GM12875 (cell line): Measurements from ENCODE around the gene PRKAG2.

ENCODE experiments used
- H3K4me3 ChIP-seq: one replicate; pipeline ENCODE4 v1.5.1; 2011; ENCODE audit warnings: low read depth, low read length, control low read depth
- TF ChIP-seq, protein P1 (sequence below): IDR thresholded peaks from 2 replicates; pipeline ENCODE4 v1.5.1; 2011; ENCODE audit warnings: low read depth, mild to moderate bottlenecking, control low read depth, inconsistent platforms, low read length, moderate library complexity, borderline replicate concordance; ENCODE audit not compliant: insufficient read depth

The PRKAG2 gene

DNA sequence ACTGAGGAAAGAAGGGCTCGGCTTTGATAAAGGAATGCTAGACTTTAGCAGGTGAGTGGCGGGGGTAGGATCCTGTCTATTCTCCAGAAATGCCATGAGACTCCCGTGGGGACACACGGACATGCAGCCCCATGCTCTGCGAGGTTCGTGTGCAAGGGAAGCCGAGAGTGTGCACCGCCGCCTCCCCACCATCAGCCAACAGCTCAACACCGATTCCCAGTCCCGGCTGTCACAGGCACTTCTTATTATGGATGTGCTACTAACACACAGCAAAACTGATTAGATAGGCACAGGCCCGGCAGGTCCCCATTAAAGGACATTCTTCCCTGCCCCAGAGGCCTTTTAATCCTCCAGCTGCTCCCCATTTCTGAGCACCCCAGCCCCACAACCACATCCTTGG lies 154.4 kb downstream of the PRKAG2 start:
- TF ChIP-seq, protein P1, sequence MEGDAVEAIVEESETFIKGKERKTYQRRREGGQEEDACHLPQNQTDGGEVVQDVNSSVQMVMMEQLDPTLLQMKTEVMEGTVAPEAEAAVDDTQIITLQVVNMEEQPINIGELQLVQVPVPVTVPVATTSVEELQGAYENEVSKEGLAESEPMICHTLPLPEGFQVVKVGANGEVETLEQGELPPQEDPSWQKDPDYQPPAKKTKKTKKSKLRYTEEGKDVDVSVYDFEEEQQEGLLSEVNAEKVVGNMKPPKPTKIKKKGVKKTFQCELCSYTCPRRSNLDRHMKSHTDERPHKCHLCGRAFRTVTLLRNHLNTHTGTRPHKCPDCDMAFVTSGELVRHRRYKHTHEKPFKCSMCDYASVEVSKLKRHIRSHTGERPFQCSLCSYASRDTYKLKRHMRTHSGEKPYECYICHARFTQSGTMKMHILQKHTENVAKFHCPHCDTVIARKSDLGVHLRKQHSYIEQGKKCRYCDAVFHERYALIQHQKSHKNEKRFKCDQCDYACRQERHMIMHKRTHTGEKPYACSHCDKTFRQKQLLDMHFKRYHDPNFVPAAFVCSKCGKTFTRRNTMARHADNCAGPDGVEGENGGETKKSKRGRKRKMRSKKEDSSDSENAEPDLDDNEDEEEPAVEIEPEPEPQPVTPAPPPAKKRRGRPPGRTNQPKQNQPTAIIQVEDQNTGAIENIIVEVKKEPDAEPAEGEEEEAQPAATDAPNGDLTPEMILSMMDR: no peak
- no peak overlapping the region for H3K4me3 ChIP-seq

DNA sequence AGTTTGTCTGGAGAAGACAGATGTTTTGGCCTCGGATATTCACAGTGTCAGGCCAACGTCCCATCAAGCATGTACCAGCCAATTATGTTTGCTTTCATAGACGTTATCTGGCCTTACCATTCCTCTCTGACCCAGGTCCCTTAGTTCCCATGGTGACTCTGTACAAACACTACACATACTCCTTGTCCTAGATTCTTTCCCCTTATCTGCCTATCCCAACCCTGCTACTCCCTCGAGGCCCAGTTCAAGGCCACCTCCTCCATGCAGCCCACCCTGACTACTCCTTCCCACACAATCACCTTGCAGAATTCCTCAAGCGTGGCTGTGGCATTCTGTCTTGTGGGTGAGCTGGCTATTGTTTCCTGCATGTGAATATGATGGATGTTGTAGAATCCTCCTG lies 155.2 kb downstream of the PRKAG2 start:
- H3K4me3 ChIP-seq: no peak overlapping the region
- TF ChIP-seq, protein P1: no peak

DNA sequence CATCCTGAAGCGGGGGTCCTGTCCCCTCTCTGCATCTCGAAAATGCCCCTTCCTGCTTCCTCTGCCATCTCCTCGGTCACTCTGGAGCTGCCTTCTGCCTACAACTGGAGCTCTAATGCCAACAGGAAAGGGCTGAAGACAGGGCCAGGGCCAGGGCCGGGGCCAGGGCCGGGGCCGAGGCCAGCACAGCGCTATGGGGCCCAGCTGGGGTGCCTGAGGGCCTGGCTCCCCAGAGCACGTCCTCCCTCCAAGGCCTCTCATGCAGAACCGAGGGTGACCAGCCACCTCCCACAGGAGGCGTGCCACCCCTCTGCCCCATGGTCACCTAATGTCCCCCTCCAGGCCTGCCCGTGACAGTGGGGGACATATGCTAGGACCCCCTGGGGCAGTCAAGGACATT lies 155.7 kb downstream of the PRKAG2 start:
- TF ChIP-seq, protein P1: no peak
- no peak overlapping the region for H3K4me3 ChIP-seq

DNA sequence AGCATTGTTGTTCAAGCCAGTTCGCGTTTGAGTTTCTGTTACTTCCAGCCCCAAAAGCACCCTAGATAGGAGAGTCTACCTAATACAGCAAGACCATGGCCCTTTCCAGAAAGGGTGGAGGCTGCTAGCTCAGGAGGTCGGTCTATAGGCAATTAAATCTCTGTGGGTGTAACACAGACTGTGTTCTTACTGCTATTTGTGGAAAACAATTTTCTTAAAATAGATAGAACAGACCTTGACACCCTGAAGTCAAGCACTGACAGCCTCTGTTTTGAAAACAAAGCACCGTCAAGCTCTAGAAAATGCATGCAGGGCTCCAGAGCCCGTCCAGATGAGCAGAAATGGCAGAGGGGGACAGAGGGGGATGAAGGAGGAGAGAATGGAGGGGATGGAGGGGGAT lies 156.6 kb downstream of the PRKAG2 start:
- TF ChIP-seq, protein P1: no peak

DNA sequence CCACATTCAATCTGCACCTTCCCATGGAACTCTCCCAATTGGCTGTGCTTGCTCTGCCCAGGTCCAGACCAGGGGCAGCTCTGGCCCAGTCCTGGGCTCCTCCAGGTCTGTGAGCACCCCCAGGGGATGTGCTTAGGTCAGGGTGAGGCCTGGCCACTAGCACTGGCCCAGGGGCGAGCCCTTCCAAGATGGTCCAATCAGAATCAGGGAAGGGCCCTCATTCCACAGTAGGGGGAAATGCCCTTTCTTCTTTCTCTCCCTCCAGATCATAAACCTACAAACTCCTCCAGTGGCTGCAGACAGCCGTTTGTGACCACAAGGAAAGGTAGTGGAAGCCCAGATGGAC lies 157.0 kb downstream of the PRKAG2 start:
- no peak overlapping the region for H3K4me3 ChIP-seq
- TF ChIP-seq, protein P1: no peak

More for the DNA sequence above, 156.6 kb downstream of the PRKAG2 start:
- H3K4me3 ChIP-seq: no peak overlapping the region

DNA sequence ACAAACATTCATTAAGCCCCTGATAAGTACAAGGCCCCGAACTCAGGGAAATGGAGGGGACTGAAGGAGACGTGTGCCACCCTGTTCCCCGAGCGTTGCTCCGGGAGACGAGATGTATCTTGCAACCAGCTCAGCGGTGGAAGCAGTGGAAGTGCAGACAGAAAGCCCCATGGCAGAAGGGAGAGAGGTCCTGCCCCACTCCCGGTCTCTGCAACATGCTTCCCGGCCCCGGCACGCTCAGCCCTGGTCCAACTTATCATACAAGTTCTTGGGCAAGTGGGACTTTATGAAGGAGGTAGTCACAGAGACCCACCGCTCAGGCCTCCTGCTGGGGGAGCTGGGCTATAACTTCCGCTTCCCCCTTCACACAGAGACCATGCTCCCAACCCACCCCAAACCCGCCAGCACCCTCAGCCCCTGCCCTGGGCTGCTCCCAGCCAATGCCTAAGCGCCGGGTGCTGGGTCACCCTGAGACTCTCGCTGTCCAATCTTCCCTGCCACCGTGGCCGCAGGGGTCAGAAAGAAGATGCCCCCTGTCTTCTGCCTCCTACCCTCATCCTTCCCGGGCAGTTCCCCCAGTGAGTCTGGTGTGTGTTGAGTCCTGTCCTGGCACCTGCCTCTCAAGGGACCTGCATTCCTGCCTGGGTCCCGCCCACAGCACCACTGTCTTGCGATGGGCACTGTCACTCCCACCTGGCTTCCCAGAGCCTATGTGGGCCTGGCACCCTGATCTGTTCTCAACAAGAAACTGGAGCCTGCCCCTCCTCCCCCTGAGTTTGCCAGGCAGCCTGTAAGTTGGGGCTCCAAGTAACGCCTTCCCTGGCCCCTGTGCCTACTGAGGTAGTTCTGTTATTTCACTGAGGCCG lies 157.7 kb downstream of the PRKAG2 start:
- H3K4me3 ChIP-seq: no peak overlapping the region
- TF ChIP-seq, protein P1: no peak

DNA sequence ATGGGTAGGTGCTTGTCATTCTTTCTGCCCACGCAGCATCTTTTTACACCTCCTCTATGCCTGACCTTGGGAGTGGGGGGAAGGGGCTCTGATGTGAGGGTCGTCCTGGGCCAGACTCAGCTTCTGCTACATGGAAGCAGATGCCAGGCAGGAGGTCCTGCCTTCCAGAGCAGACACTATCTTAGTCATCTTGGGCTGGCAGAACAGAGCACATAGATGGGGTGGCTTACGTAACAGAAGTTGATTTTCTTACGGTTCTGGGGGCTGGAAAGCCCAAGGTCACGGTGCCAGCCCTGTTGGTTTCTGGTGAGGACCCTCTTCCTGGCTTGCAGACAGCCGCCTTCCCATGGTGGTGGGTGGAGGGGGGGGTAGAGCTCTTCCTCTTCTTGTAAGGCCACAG lies 159.0 kb downstream of the PRKAG2 start:
- H3K4me3 ChIP-seq: no peak overlapping the region
- TF ChIP-seq, protein P1: no peak
